CD4-positive, alpha-beta memory T cell (primary cell): ENCODE data around the gene PPDPF. TPM values are rescaled to one million over a fixed set of nuclear protein-coding genes. Genes with fewer than 3 reads are reported as not detected.

Experiments
- CTCF ChIA-PET: fragments of 350-600 bp; sonication (Branson Sonifier 250); formaldehyde crosslinking; loops from one replicate; lab custom pipeline; 2021; ENCODE audit warnings: inconsistent platforms; ENCODE audit not compliant: partially characterized antibody; lab: Charles Lee
- POLR2A ChIA-PET: fragments of 350-600 bp; sonication (Branson Sonifier 250); formaldehyde crosslinking; loops from one replicate; lab custom pipeline; 2021; ENCODE audit not compliant: partially characterized antibody; lab: Charles Lee
- DNase-seq, 5 donors: peaks; one replicate each; pipeline versions ENCODE4 v3.0.0 to v3.0.0-alpha.2; 2020 to 2022; ENCODE audit warnings: mixed read lengths in 1 of 5
- H3K27ac ChIP-seq: one replicate; pipeline ENCODE4 v1.7.0; 2013; ENCODE audit warnings: low read depth, low read length
- H3K27me3 ChIP-seq: 2 replicates; pipeline ENCODE4 v1.7.0; 2013; ENCODE audit warnings: mild to moderate bottlenecking, low read length, moderate library complexity; ENCODE audit not compliant: insufficient read depth
- H3K36me3 ChIP-seq: 2 replicates; pipeline ENCODE4 v1.7.0; 2013; ENCODE audit warnings: mild to moderate bottlenecking, low read length, moderate library complexity; ENCODE audit not compliant: insufficient read depth
- H3K4me1 ChIP-seq: 2 replicates; pipeline ENCODE4 v1.7.0; 2013; ENCODE audit warnings: mild to moderate bottlenecking, low read length, moderate library complexity; ENCODE audit not compliant: insufficient read depth
- H3K4me3 ChIP-seq, 2 donors: one replicate each; pipeline ENCODE4 v1.7.0; 2013; ENCODE audit warnings: low read length in 2 of 2, mild to moderate bottlenecking in 1 of 2
- H3K9me3 ChIP-seq, 2 donors: one replicate each; pipeline ENCODE4 v1.7.0; 2013; ENCODE audit warnings: low read length in 2 of 2, control low read depth in 1 of 2; ENCODE audit not compliant: control insufficient read depth in 1 of 2
- H3K27ac Mint-ChIP-seq, 7 donors: one replicate each; pipeline ENCODE4 v1.8.0; 2020 to 2021; ENCODE audit warnings: mixed read lengths in 7 of 7, mild to moderate bottlenecking in 6 of 7, inconsistent platforms in 3 of 7, moderate library complexity in 3 of 7
- H3K27me3 Mint-ChIP-seq, 2 donors: one replicate each; pipeline ENCODE4 v1.8.0; 2020 to 2021; ENCODE audit warnings: mixed read lengths in 2 of 2
- H3K36me3 Mint-ChIP-seq, 2 donors: one replicate each; pipeline ENCODE4 v1.8.0; 2020 to 2021; ENCODE audit warnings: mixed read lengths in 2 of 2, inconsistent platforms in 1 of 2, mild to moderate bottlenecking in 1 of 2
- H3K4me1 Mint-ChIP-seq, 4 donors: one replicate each; pipeline ENCODE4 v1.8.0; 2020 to 2021; ENCODE audit warnings: mixed read lengths in 4 of 4, mild to moderate bottlenecking in 1 of 4
- H3K4me3 Mint-ChIP-seq, 8 donors: one replicate each; pipeline ENCODE4 v1.8.0; 2020 to 2021; ENCODE audit warnings: mixed read lengths in 8 of 8, mild to moderate bottlenecking in 7 of 8, moderate library complexity in 6 of 8, inconsistent platforms in 3 of 8
- H3K9me3 Mint-ChIP-seq, 8 donors: one replicate each; pipeline ENCODE4 v1.8.0; 2020 to 2021; ENCODE audit warnings: mixed read lengths in 8 of 8, mild to moderate bottlenecking in 5 of 8, inconsistent platforms in 3 of 8, moderate library complexity in 1 of 8
- intact Hi-C: fragments of 100-400 bp; cut with micrococcal nuclease; formaldehyde crosslinking; loops from one replicate; pipeline ENCODE4 v1.15.1; 2023
- polyA plus RNA-seq, 2 donors: library from polyadenylated mRNA; unstranded; fragments of 300-500 nt; fragmentation: Illumina TruSeq; gene quantifications; one replicate each; pipeline ENCODE4 v1.2.3, GENCODE V29; 2021
- total RNA-seq, 2 experiments: library from RNA; stranded (reverse); gene quantifications; one replicate each; pipeline ENCODE4 v1.2.3, GENCODE V29; 2021

The PPDPF gene
- total and polyA plus RNA-seq, 4 experiments from 2014 or later: 29.4 to 229 (median 180) TPM

DNA sequence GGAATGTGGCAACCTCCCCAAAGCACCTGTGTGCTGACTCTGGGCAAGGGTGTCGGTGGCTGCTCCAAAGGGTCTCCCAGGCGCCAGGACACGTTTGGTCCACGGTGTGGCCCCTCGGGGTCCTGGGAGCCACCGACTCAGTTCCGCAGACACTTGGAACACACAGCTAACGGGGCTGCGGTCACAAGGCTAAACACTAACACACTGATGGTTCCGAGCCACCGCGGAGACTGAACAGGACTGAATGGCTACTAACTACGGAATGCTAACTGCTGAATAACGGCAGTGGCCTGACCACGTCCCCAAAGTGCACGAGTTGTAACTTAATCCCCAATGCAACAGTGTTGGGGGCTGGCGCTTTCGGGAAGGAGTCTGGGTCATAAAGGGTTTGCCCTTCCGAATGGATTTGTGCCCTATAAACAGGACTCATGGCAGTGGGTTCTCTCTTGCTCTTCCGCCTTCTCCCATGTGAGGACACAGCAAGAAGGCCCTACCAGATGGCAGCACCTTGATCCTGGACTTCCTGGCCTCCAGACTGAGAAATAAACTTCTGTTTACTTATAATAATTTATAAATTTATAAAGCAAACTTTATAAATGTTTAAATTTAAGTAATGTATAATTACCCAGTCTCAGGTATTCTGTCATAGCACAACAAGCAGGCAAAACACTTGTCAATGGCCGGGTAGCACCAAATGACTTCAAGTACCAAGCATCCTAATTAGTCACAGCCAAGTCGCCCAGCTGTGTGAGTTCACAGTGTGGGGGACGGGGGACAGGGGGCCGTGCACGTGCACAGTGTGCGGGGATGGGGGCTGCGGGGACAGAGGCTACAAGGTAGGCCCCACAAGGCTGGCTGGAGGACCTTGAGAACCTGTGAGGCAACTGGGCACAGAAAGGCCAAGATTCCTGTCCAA lies 19.4 kb upstream of the PPDPF start:
- peaks cover 12% of the 10 kb centered on the region for H3K27me3 ChIP-seq
- H3K27me3 Mint-ChIP-seq: peaks cover 9% of the 10 kb centered on the region in 2 donors
- DNase-seq: no peak
- peaks cover 2 to 6% of the 10 kb centered on the region in 2 donors for H3K36me3 Mint-ChIP-seq
- no peak overlapping the region for H3K4me3 ChIP-seq
- CTCF ChIA-PET: interaction anchor here (1.4 kb wide), 1 partner anchor 20 kb away, joined by 3 read pairs; the partner anchor contains the start of gene PPDPF
- H3K4me1 Mint-ChIP-seq: peaks cover 1 to 5% (median 2%) of the 10 kb centered on the region in 4 donors
- intact Hi-C loops: no loop called here
- peak overlapping the region in 3 of 8 donors; percentile 12 to 61 (median 20) for H3K4me3 Mint-ChIP-seq
- peaks cover 15% of the 10 kb centered on the region for H3K4me1 ChIP-seq
- POLR2A ChIA-PET: no interaction called here
- peaks cover 0 to 22% (median 11%) of the 10 kb centered on the region in 8 donors for H3K9me3 Mint-ChIP-seq
- H3K27ac ChIP-seq: no peak overlapping the region
- H3K36me3 ChIP-seq: no peaks in the 10 kb centered on the region
- no peak overlapping the region for H3K27ac Mint-ChIP-seq
- no peaks in the 10 kb centered on the region for H3K9me3 ChIP-seq

DNA sequence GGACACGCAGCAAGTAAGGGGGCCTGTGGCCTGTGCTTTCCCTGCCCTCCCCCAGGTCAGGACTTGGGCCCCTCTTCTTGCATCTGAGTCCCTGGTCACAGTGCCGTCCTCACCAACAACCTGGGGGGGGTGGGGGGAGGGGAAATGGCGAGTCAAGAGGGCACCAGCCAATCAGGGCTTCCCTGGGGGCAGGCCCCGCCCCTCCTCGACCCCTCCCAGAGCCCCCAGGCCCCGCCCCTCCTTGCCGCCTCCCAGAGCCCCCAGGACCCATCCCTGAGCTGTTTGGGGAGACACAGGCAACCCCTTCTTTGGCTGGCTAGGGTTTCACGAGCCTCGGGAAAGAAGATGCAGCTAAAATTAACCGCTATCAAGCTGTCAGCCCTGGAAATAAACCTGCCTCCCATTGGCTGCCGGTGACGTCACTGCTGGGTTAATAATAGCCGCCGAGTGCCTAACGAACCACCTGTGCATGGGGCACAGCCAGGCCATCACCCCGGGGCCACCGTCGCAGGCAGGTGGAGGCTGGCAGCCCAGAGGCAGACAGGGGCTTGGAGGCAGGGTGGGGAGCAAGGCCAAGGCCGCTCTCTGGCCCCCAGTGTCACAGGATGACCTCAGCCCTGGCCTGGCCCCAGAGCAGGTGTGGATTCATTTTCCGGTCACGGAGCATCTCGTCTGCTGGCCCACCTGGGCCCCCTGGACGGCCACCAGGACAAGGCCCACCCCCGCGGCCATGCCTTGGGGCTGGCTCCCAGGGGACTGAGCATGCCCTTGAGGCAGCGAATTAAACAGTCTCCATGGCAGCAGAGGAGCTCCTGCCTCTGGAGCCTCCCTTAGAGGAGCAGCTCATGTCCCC lies 18.5 kb upstream of the PPDPF start:
- Mint-ChIP-seq H3K27me3 (peaks cover 7 to 8% of the 10 kb centered on the region in 2 donors), H3K9me3 (peaks cover 0 to 22% (median 11%) of the 10 kb centered on the region in 8 donors), H3K27ac (no peak overlapping the region), H3K4me3 (no peak overlapping the region), H3K36me3 (peaks cover 2 to 6% of the 10 kb centered on the region in 2 donors), H3K4me1 (peaks cover 0 to under 1% (median 0%) of the 10 kb centered on the region in 4 donors)
- no peak overlapping the region for H3K4me3 ChIP-seq
- no peaks in the 10 kb centered on the region for H3K36me3 ChIP-seq
- H3K27ac ChIP-seq: no peak overlapping the region
- H3K27me3 ChIP-seq: peaks cover 7% of the 10 kb centered on the region
- POLR2A ChIA-PET: no interaction called here
- H3K9me3 ChIP-seq: no peaks in the 10 kb centered on the region
- H3K4me1 ChIP-seq: peaks cover 9% of the 10 kb centered on the region
- DNase-seq: no peak
- intact Hi-C loops: no loop called here
- CTCF ChIA-PET: interaction anchor here (1.4 kb wide), 1 partner anchor 19 kb away, joined by 3 read pairs; the partner anchor contains the start of gene PPDPF

DNA sequence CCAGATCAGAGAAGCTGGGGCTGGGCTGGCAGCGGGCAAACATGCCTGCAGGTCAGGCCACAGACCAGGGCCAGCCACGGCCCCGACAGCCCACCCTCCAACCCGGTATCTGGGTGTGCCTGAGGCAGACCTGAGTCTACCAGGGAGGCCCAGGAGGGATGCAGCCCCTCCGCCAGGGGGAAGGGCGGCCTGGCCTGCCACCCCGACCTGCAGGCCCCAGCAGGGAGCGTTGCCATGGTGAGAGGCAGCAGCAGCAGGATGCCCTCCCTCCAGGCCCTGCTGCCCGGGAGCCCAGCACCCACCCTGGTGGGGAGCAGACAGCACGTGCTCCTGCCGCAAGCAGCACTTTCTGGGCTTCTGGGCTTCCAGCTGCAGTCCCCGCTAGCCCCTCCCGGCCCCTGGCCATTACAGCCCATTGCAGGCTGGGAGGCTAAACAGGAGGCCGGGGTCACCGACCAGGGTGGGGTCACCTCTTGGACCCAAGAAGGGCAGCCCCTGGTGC lies 17.8 kb upstream of the PPDPF start:
- Mint-ChIP-seq H3K9me3 (peaks cover 0 to 22% (median 11%) of the 10 kb centered on the region in 8 donors), H3K36me3 (peaks cover 2 to 6% of the 10 kb centered on the region in 2 donors), H3K4me3 (no peak overlapping the region), H3K27me3 (peaks cover 5 to 6% of the 10 kb centered on the region in 2 donors), H3K27ac (no peak overlapping the region), H3K4me1 (peaks cover 0 to under 1% (median under 1%) of the 10 kb centered on the region in 4 donors)
- DNase-seq: no peak
- Histone ChIP-seq H3K27ac (no peak overlapping the region), H3K36me3 (no peaks in the 10 kb centered on the region), H3K4me3 (no peak overlapping the region), H3K4me1 (peaks cover 9% of the 10 kb centered on the region), H3K9me3 (no peaks in the 10 kb centered on the region), H3K27me3 (peaks cover under 1% of the 10 kb centered on the region)
- intact Hi-C loops: no loop called here
- ChIA-PET CTCF (interaction anchor here (1.4 kb wide), 1 partner anchor 18 kb away, joined by 3 read pairs; the partner anchor contains the start of gene PPDPF), POLR2A (no interaction called here)

DNA sequence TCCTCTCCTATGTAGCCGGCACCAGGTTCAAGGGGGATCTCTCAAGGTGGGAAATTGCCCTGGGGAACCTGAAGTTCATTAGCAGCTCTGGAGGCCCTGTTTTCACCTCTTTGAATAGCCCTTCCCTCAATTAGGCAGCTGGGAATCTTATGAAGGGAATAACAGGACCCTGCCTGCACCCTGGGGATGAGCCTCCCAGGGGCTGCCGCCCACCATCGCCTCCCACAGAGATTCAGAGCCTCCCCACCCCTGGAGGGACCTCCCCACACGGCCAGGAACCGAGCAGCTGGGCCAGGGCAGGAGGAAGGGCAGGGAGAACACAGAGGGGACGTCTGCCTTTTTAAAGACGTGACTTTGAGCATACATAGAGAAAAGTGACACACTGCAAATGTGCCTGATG lies 17.0 kb upstream of the PPDPF start:
- CTCF ChIA-PET: no interaction called here
- POLR2A ChIA-PET: no interaction called here

DNA sequence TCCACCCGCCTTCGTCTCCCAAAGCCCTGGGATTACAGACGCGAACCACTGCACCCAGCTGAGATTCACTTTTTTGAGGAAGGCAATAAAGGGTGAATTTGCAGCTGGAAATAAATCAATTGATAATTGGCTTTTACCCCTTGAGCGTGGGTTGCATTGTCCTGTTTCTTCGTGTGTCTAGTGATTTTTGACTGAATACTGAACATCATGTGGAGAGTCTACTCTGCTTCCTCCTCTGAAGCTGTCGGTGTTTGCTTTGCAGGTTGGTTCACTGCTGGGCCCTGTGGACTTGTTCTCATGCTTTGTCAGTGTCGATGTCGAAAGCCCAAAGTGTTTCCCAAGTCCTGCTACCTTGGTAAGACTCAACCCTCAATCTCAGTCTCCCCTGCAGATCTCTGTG lies 15.9 kb upstream of the PPDPF start:
- H3K27me3 ChIP-seq: no peaks in the 10 kb centered on the region
- Mint-ChIP-seq H3K4me3 (no peak overlapping the region), H3K9me3 (peaks cover 0 to 22% (median 11%) of the 10 kb centered on the region in 8 donors), H3K4me1 (peaks cover 3 to 8% (median 5%) of the 10 kb centered on the region in 4 donors), H3K27me3 (peaks cover 16 to 20% of the 10 kb centered on the region in 2 donors), H3K36me3 (peaks cover 2 to 6% of the 10 kb centered on the region in 2 donors), H3K27ac (no peak overlapping the region)
- DNase-seq: no peak
- no peaks in the 10 kb centered on the region for H3K9me3 ChIP-seq
- ChIA-PET CTCF (interaction anchor here (2.3 kb wide), 1 partner anchor 8 kb away, joined by 8 read pairs; no protein-coding TSS in a partner anchor), POLR2A (no interaction called here)
- H3K36me3 ChIP-seq: no peaks in the 10 kb centered on the region
- H3K27ac ChIP-seq: no peak overlapping the region
- intact Hi-C loops: no loop called here
- H3K4me1 ChIP-seq: peaks cover under 1% of the 10 kb centered on the region
- no peak overlapping the region for H3K4me3 ChIP-seq

More for the DNA sequence above, 17.0 kb upstream of the PPDPF start:
- H3K27ac Mint-ChIP-seq: no peak overlapping the region
- peaks cover 4% of the 10 kb centered on the region for H3K4me1 ChIP-seq
- peaks cover 11 to 14% of the 10 kb centered on the region in 2 donors for H3K27me3 Mint-ChIP-seq
- no peak overlapping the region for H3K27ac ChIP-seq
- no peak overlapping the region for H3K4me3 Mint-ChIP-seq
- peaks cover 2 to 6% of the 10 kb centered on the region in 2 donors for H3K36me3 Mint-ChIP-seq
- H3K27me3 ChIP-seq: no peaks in the 10 kb centered on the region
- H3K9me3 Mint-ChIP-seq: peaks cover 0 to 22% (median 11%) of the 10 kb centered on the region in 8 donors
- H3K36me3 ChIP-seq: no peaks in the 10 kb centered on the region
- peaks cover 3 to 8% (median 5%) of the 10 kb centered on the region in 4 donors for H3K4me1 Mint-ChIP-seq
- DNase-seq: no peak
- H3K4me3 ChIP-seq: no peak overlapping the region
- intact Hi-C loops: no loop called here
- H3K9me3 ChIP-seq: no peaks in the 10 kb centered on the region

DNA sequence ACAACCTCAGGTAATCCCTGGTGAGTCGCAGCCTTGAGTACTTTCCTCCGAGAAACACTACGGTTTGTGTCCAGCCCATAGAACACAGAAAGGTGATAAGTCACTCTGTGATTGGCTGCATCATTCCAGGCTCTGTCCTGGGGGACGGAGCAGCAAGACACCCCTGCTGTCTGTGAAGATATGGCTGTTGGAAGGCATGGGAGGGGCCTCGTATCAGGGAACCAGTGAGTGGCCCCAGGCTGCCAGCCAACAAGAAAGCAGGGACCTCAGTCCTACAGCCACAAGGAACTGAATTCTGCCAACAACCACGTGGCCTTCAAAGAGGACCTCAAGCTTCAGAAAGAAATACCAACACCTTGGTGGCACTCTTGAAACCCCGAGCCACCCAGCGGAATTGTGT lies 15.3 kb upstream of the PPDPF start:
- H3K4me3 ChIP-seq: no peak overlapping the region
- no peak overlapping the region for H3K27ac Mint-ChIP-seq
- H3K27ac ChIP-seq: no peak overlapping the region
- peaks cover 3 to 8% (median 5%) of the 10 kb centered on the region in 4 donors for H3K4me1 Mint-ChIP-seq
- no peaks in the 10 kb centered on the region for H3K4me1 ChIP-seq
- H3K9me3 Mint-ChIP-seq: peaks cover 0 to 22% (median 11%) of the 10 kb centered on the region in 8 donors
- intact Hi-C loops: no loop called here
- H3K27me3 ChIP-seq: no peaks in the 10 kb centered on the region
- peaks cover 2 to 6% of the 10 kb centered on the region in 2 donors for H3K36me3 Mint-ChIP-seq
- peaks cover 18 to 23% of the 10 kb centered on the region in 2 donors for H3K27me3 Mint-ChIP-seq
- H3K9me3 ChIP-seq: no peaks in the 10 kb centered on the region
- CTCF ChIA-PET: interaction anchor here (2.3 kb wide), 1 partner anchor 9 kb away, joined by 8 read pairs; no protein-coding TSS in a partner anchor
- H3K36me3 ChIP-seq: no peaks in the 10 kb centered on the region
- H3K4me3 Mint-ChIP-seq: no peak overlapping the region
- POLR2A ChIA-PET: no interaction called here
- no peak for DNase-seq
